ENCODE measurements around the gene RICTOR. TPM values are rescaled to one million over a fixed set of nuclear protein-coding genes. Genes with fewer than 3 reads are reported as not detected.
A peak's percentile ranks its signal among the peaks of the same experiment; 100 is the strongest.

Gene RICTOR
- total and polyA plus RNA-seq, 10 donors = 6.3 to 70.9 (median 58.5) TPM

GRCh38 chr5:39120052-39120420 lies 45.8 kb upstream of the RICTOR start:
- Histone ChIP-seq H3K4me3 (no peak overlapping the region), H3K27ac (no peak overlapping the region), H3K36me3 (peaks cover 0 to 98% (median 11%) of the 10 kb centered on the region in 6 donors), H3K4me1 (peaks cover 0 to 11% (median 0%) of the 10 kb centered on the region in 6 donors), H3K27me3 (replicated peaks in 1 of 7) (no peaks in the 10 kb centered on the region), H3K9me3 (no peaks in the 10 kb centered on the region)
- no peak for DNase-seq
- 86 to 97% (median 91%) methylated on average over 1 of the region's 1 CpG for WGBS, 5 donors
- no peak for TF ChIP-seq POLR2AphosphoS5 (IDR thresholded peaks at IDR 0.05)
- no peak for TF ChIP-seq CTCF (IDR thresholded peaks at IDR 0.05 in 8 of 11, conservative IDR thresholded peaks at IDR 0.05 in 3 of 11)
- no peak for TF ChIP-seq POLR2A (IDR thresholded peaks at IDR 0.05)
- intact Hi-C loops (cut with DNase I; ENCODE audit: low total_unique reads) = no loop called here

- WGBS, 5 donors = 84 to 93% (median 86%) methylated on average over 3 of the region's 3 CpGs
- TF ChIP-seq CTCF (IDR thresholded peaks at IDR 0.05 in 8 of 11, conservative IDR thresholded peaks at IDR 0.05 in 3 of 11) (no peak), POLR2A (IDR thresholded peaks at IDR 0.05) (no peak), POLR2AphosphoS5 (IDR thresholded peaks at IDR 0.05) (no peak)
- no peaks in the 10 kb centered on the region for H3K27me3 ChIP-seq (replicated peaks in 1 of 7)
- H3K27ac ChIP-seq = no peak overlapping the region
- H3K4me3 ChIP-seq = no peak overlapping the region
- H3K36me3 ChIP-seq = peaks cover 0 to 100% (median 12%) of the 10 kb centered on the region in 6 donors
- no peak for DNase-seq
- peaks cover 0 to 11% (median 0%) of the 10 kb centered on the region in 6 donors for H3K4me1 ChIP-seq
- intact Hi-C loops (cut with DNase I; ENCODE audit: low total_unique reads) = no loop called here
- H3K9me3 ChIP-seq = no peaks in the 10 kb centered on the region
Measured at GRCh38 chr5:39119404-39120051, 45.3 kb upstream of the RICTOR start.

- Histone ChIP-seq H3K27me3 (replicated peaks in 1 of 7) (no peaks in the 10 kb centered on the region), H3K4me1 (peaks cover 0 to 11% (median 0%) of the 10 kb centered on the region in 6 donors), H3K36me3 (peaks cover 0 to 100% (median 15%) of the 10 kb centered on the region in 6 donors), H3K9me3 (no peaks in the 10 kb centered on the region), H3K4me3 (no peak overlapping the region), H3K27ac (no peak overlapping the region)
- intact Hi-C loops (cut with DNase I; ENCODE audit: low total_unique reads) = no loop called here
- no peak for DNase-seq
- 73 to 92% (median 87%) methylated on average over 2 of the region's 2 CpGs for WGBS, 5 donors
- TF ChIP-seq POLR2A (IDR thresholded peaks at IDR 0.05) (no peak), POLR2AphosphoS5 (IDR thresholded peaks at IDR 0.05) (no peak), CTCF (IDR thresholded peaks at IDR 0.05 in 8 of 11, conservative IDR thresholded peaks at IDR 0.05 in 3 of 11) (no peak)
Measured at GRCh38 chr5:39118638-39119037, 44.4 kb upstream of the RICTOR start.

GRCh38 chr5:39117401-39117800 lies 43.2 kb upstream of the RICTOR start:
- Histone ChIP-seq H3K9me3 (no peaks in the 10 kb centered on the region), H3K27me3 (replicated peaks in 1 of 7) (no peaks in the 10 kb centered on the region), H3K27ac (peak overlapping the region in 1 of 8 donors; percentile 11), H3K36me3 (peaks cover 0 to 100% (median 20%) of the 10 kb centered on the region in 6 donors), H3K4me3 (no peak overlapping the region), H3K4me1 (peaks cover 0 to 11% (median 0%) of the 10 kb centered on the region in 6 donors)
- TF ChIP-seq CTCF (IDR thresholded peaks at IDR 0.05 in 8 of 11, conservative IDR thresholded peaks at IDR 0.05 in 3 of 11) = no peak
- no peak for TF ChIP-seq POLR2AphosphoS5 (IDR thresholded peaks at IDR 0.05)
- no peak for TF ChIP-seq POLR2A (IDR thresholded peaks at IDR 0.05)
- DNase-seq = no peak
- WGBS, 5 donors = 70 to 77% (median 73%) methylated on average over 2 of the region's 2 CpGs
- intact Hi-C loops (cut with DNase I; ENCODE audit: low total_unique reads) = no loop called here

Measured in spleen (tissue), 11 donors.